Epithelial cell of esophagus (primary cell): ENCODE data around the gene TNFAIP8L3.

Experiments used
- DNase-seq: peaks from one replicate; pipeline ENCODE4 v3.0.0; 2010; ENCODE audit warnings: low read depth
- H3K4me3 ChIP-seq: 2 replicates; pipeline ENCODE4 v1.5.1; 2011; ENCODE audit warnings: mild to moderate bottlenecking, low read length, control low read depth
- CTCF ChIP-seq: IDR thresholded peaks from 2 replicates; pipeline ENCODE4 v1.5.1; 2011; ENCODE audit warnings: low read depth, mild to moderate bottlenecking, low read length, control low read depth, inconsistent platforms; ENCODE audit not compliant: insufficient read depth; ENCODE audit errors: missing control alignments

The TNFAIP8L3 gene

GRCh38 chr15:51007131-51007666, 87.5 kb downstream of the TNFAIP8L3 start:
- no peak for TF ChIP-seq CTCF
- no peak for DNase-seq
- no peak overlapping the region for H3K4me3 ChIP-seq
